K562 (cell line): Measurements from ENCODE around the gene CYS1. TPM values are rescaled to one million over a fixed set of nuclear protein-coding genes. Genes with fewer than 3 reads are reported as not detected.

Experiments
- E2F3 ChIP-seq: fragments of 250-450 bp; sonication (Bioruptor Pico); IDR thresholded peaks from 2 replicates; pipeline ENCODE4 v1.4.0; 2020; ENCODE audit warnings: mild to moderate bottlenecking
- EP400 ChIP-seq: fragments of 450-650 bp; IDR thresholded peaks from 2 replicates; pipeline ENCODE4 v1.6.1; 2017; ENCODE audit warnings: antibody characterized with exemption, mild to moderate bottlenecking, moderate library complexity
- FOXK1 ChIP-seq: sonication (generic); formaldehyde crosslinking; IDR thresholded peaks from 2 replicates; pipeline ENCODE4 v1.8.0; 2022; ENCODE audit warnings: missing genetic modification reagents, mild to moderate bottlenecking, borderline replicate concordance
- HMGN3 ChIP-seq: IDR thresholded peaks from 2 replicates; pipeline ENCODE4 v1.6.1; 2011; ENCODE audit warnings: borderline replicate concordance, low read depth, mild to moderate bottlenecking, mixed read lengths, low read length; ENCODE audit not compliant: insufficient read length; ENCODE audit errors: extremely low read depth
- JUN ChIP-seq, 2 experiments: sonication (generic) in 1 of 2; formaldehyde crosslinking in 1 of 2; IDR thresholded peaks; 2 replicates each; pipeline versions ENCODE4 v1.6.1 to v1.8.0; 2012 to 2022; ENCODE audit warnings: borderline replicate concordance in 2 of 2, mild to moderate bottlenecking in 2 of 2, improper control_type of control experiment in 1 of 2, low read depth in 1 of 2, low read length in 1 of 2, missing genetic modification reagents in 1 of 2
- KAT2B ChIP-seq: IDR thresholded peaks from one replicate; pipeline ENCODE4 v1.6.1; 2012; ENCODE audit warnings: low read depth, mild to moderate bottlenecking, control low read depth, inconsistent platforms, low read length, moderate library complexity
- NRF1 ChIP-seq, 2 experiments: fragments of 450-650 bp; IDR thresholded peaks in 1 of 2; conservative IDR thresholded peaks in 1 of 2; 2 replicates each; pipeline ENCODE4 v1.6.1; 2014; ENCODE audit warnings: mild to moderate bottlenecking in 2 of 2
- POLR3A ChIP-seq: IDR thresholded peaks from 2 replicates; pipeline ENCODE4 v1.6.1; 2011; ENCODE audit warnings: borderline replicate concordance, mild to moderate bottlenecking, moderate library complexity; ENCODE audit not compliant: insufficient read length, insufficient read depth; ENCODE audit errors: extremely low read depth
- RBFOX2 ChIP-seq: fragments of 200-400 bp; formaldehyde crosslinking; IDR thresholded peaks from 2 replicates; pipeline ENCODE4 v1.6.1; 2017; ENCODE audit warnings: low read depth, mild to moderate bottlenecking, low read length, moderate library complexity
- SAFB2 ChIP-seq: fragments of 200-400 bp; formaldehyde crosslinking; IDR thresholded peaks from 2 replicates; pipeline ENCODE4 v1.6.1; 2018; ENCODE audit warnings: borderline replicate concordance, low read length, low read depth, moderate library complexity; ENCODE audit not compliant: severe bottlenecking
- SMARCA5 ChIP-seq: fragments of 450-650 bp; IDR thresholded peaks from 2 replicates; pipeline ENCODE4 v1.6.1; 2016
- SRSF3 ChIP-seq: fragments of 200-400 bp; formaldehyde crosslinking; IDR thresholded peaks from 2 replicates; pipeline ENCODE4 v1.6.1; 2016; ENCODE audit warnings: mild to moderate bottlenecking, low read length, moderate library complexity; ENCODE audit not compliant: insufficient read depth
- TAF7 ChIP-seq: fragments of 450-650 bp; IDR thresholded peaks from 2 replicates; pipeline ENCODE4 v1.6.1; 2016; ENCODE audit warnings: missing genetic modification characterization, missing compliant biosample characterization
- TCF7 ChIP-seq: sonication (generic); IDR thresholded peaks from 2 replicates; pipeline ENCODE4 v1.6.1; 2016; ENCODE audit warnings: antibody characterized with exemption, borderline replicate concordance
- XRCC4 ChIP-seq: IDR thresholded peaks from one replicate; pipeline ENCODE4 v1.6.1; 2011; ENCODE audit not compliant: insufficient read depth, insufficient read length; ENCODE audit errors: extremely low read depth
- ZNF311 ChIP-seq: fragments of 250-450 bp; sonication (Bioruptor Pico); IDR thresholded peaks from 2 replicates; pipeline ENCODE4 v1.4.0; 2020; ENCODE audit warnings: mild to moderate bottlenecking, moderate library complexity
- polyA plus RNA-seq, 8 experiments: library from polyadenylated mRNA; depleted of rRNA in 4 of 8; stranded (reverse) in 5 of 8; unstranded in 3 of 8; fragments of >200 nt; fragmentation: Nextera tagmentation in 2 of 8; fragmentation: Illumina TruSeq in 1 of 8; extraction: Ambion mirVana in 2 of 8; extraction: Trizol in 1 of 8; gene quantifications; 2 replicates each; pipeline versions ENCODE4 v1.2.1 to v1.2.3, GENCODE V29; 2011 to 2014; ENCODE audit warnings: inconsistent platforms in 1 of 8, missing spikeins in 1 of 8
- total RNA-seq, 7 experiments: library from RNA; depleted of rRNA in 6 of 7; stranded (reverse); fragments of >200 nt in 6 of 7; fragmentation: Illumina TruSeq in 2 of 7; extraction: Trizol in 2 of 7; gene quantifications; 2 replicates each; pipeline versions ENCODE4 v1.2.1 to v1.2.3, GENCODE V29; 2011 to 2021; ENCODE audit warnings: low replicate concordance in 1 of 7
- TF ChIP-seq, protein P1 (sequence below), 2 experiments: fragments of 200-800 bp in 1 of 2; sonication (Bioruptor generic) in 1 of 2; sonication (generic) in 1 of 2; formaldehyde crosslinking in 1 of 2; IDR thresholded peaks in 1 of 2; conservative IDR thresholded peaks in 1 of 2; 2 replicates each; pipeline versions ENCODE4 v1.5.0 to v1.6.1; 2016 to 2020; ENCODE audit warnings: missing compliant biosample characterization in 1 of 2, missing genetic modification characterization in 1 of 2, missing genetic modification reagents in 1 of 2
- TF ChIP-seq, protein P2 (sequence below): sonication (generic); formaldehyde crosslinking; IDR thresholded peaks from 2 replicates; pipeline ENCODE4 v1.8.1; 2023; ENCODE audit warnings: mild to moderate bottlenecking, missing genetic modification reagents
- TF ChIP-seq, protein P3 (sequence below): fragments of 250-450 bp; sonication (Bioruptor Pico); IDR thresholded peaks from 2 replicates; pipeline ENCODE4 v1.9.0; 2021; ENCODE audit warnings: mild to moderate bottlenecking, inconsistent platforms

The CYS1 gene
- total and polyA plus RNA-seq, 9 of the 15 experiments (the other 6 are each of a cell fraction or from before 2014, with no cell fraction given): 0.11 to 0.13 TPM; not detected in 7

DNA sequence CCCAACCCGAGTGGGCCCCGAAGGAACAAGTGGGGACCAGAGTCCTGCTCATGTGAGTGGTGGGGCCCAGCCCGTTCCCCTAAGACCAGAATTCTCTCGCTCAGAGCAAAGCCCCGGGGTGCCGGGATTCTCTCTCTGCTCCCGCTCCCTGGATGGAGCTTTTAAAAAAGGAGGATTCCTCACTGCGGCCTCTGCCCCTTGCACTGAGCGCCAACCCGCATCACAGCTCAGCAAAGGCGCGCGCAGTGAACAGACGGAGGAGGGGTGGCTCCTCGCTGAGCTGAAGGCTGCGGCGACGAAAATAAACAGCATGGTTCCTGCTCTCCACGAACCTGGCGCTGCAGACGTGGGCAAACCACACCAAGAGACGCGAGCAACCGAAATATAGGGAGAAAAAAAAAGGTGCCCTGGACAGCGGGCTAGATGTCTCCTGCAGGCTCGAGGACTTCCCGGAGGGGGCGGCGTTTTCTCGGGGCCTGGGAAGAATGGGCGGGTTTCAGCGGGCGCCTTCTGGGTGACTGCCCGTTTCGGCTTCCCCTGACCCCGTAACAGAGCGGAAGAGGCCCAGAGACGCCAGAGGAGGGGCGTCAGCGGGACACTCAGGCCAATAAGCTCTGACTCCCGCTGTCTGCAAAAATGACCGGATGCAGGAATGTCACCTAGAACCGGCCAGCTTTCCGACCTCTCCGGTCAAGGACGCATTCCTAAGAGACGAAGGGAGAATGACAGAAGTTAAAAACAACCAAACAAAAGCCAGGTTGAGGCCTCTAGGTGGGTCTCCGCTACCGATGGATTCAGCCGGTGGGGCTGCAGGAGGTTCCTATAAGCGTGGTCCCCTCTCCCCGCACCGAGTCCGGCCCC is 37.7 kb downstream of the CYS1 start (continued):
- no peak for TF ChIP-seq TCF7
- peak; percentile 59; the same call in 1 of the 2 replicates for TF ChIP-seq RBFOX2
- TF ChIP-seq SMARCA5: peak; percentile 49; the same call in 1 of the 2 replicates
- TF ChIP-seq, protein P1, sequence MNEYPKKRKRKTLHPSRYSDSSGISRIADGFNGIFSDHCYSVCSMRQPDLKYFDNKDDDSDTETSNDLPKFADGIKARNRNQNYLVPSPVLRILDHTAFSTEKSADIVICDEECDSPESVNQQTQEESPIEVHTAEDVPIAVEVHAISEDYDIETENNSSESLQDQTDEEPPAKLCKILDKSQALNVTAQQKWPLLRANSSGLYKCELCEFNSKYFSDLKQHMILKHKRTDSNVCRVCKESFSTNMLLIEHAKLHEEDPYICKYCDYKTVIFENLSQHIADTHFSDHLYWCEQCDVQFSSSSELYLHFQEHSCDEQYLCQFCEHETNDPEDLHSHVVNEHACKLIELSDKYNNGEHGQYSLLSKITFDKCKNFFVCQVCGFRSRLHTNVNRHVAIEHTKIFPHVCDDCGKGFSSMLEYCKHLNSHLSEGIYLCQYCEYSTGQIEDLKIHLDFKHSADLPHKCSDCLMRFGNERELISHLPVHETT (CRISPR knock-in tag; conservative IDR thresholded peaks at IDR 0.05 in 1 of 2, IDR thresholded peaks at IDR 0.05 in 1 of 2): no peak
- TF ChIP-seq SRSF3: no peak
- TF ChIP-seq KAT2B: no peak
- no peak for TF ChIP-seq HMGN3
- no peak for TF ChIP-seq SAFB2
- no peak for TF ChIP-seq E2F3 (CRISPR knock-in tag)
- TF ChIP-seq EP400: 0 out of 2 replicates have a peak, but pooled peaks have one; percentile 20
- TF ChIP-seq, protein P2, sequence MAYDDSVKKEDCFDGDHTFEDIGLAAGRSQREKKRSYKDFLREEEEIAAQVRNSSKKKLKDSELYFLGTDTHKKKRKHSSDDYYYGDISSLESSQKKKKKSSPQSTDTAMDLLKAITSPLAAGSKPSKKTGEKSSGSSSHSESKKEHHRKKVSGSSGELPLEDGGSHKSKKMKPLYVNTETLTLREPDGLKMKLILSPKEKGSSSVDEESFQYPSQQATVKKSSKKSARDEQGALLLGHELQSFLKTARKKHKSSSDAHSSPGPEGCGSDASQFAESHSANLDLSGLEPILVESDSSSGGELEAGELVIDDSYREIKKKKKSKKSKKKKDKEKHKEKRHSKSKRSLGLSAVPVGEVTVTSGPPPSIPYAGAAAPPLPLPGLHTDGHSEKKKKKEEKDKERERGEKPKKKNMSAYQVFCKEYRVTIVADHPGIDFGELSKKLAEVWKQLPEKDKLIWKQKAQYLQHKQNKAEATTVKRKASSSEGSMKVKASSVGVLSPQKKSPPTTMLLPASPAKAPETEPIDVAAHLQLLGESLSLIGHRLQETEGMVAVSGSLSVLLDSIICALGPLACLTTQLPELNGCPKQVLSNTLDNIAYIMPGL (CRISPR knock-in tag): no peak
- no peak for TF ChIP-seq NRF1 (conservative IDR thresholded peaks at IDR 0.05 in 1 of 2, IDR thresholded peaks at IDR 0.05 in 1 of 2)
- no peak for TF ChIP-seq FOXK1 (CRISPR knock-in tag)
- no peak for TF ChIP-seq POLR3A
- no peak for TF ChIP-seq XRCC4
- no peak for TF ChIP-seq TAF7
- no peak for TF ChIP-seq JUN (IDR thresholded peaks at IDR 0.05; ENCODE audit: borderline replicate concordance, low read depth, low read length)
- TF ChIP-seq JUN (CRISPR knock-in tag; IDR thresholded peaks at IDR 0.05; ENCODE audit: borderline replicate concordance): no peak; the same call in 1 of the 2 replicates
- TF ChIP-seq ZNF311: no peak
- TF ChIP-seq, protein P3, sequence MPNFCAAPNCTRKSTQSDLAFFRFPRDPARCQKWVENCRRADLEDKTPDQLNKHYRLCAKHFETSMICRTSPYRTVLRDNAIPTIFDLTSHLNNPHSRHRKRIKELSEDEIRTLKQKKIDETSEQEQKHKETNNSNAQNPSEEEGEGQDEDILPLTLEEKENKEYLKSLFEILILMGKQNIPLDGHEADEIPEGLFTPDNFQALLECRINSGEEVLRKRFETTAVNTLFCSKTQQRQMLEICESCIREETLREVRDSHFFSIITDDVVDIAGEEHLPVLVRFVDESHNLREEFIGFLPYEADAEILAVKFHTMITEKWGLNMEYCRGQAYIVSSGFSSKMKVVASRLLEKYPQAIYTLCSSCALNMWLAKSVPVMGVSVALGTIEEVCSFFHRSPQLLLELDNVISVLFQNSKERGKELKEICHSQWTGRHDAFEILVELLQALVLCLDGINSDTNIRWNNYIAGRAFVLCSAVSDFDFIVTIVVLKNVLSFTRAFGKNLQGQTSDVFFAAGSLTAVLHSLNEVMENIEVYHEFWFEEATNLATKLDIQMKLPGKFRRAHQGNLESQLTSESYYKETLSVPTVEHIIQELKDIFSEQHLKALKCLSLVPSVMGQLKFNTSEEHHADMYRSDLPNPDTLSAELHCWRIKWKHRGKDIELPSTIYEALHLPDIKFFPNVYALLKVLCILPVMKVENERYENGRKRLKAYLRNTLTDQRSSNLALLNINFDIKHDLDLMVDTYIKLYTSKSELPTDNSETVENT (CRISPR knock-in tag): no peak
